Endothelial cell of umbilical vein (primary cell): ENCODE measurements around the gene ADIG. TPM values are rescaled to one million over a fixed set of nuclear protein-coding genes. Genes with fewer than 3 reads are reported as not detected.

Experiments used
- BruUV-seq: library from RNA; stranded (reverse); fragments of 400-500 nt; replicated peaks from 2 replicates; lab custom pipeline; 2021; lab: Mats Ljungman, UMichigan
- CTCF ChIA-PET: fragments of 300-600, 350-600 bp; sonication (Branson Sonifier 250); formaldehyde crosslinking; loops from one replicate; lab custom pipeline; 2021; ENCODE audit warnings: antibody characterized with exemption, inconsistent platforms; lab: Charles Lee
- POLR2A ChIA-PET: fragments of 300-600, 350-600 bp; sonication (Branson Sonifier 250); formaldehyde crosslinking; loops from one replicate; lab custom pipeline; 2021; ENCODE audit warnings: antibody characterized with exemption, inconsistent platforms; lab: Charles Lee
- DNase-seq: peaks from one replicate; pipeline ENCODE4 v3.0.0-alpha.2; 2011; ENCODE audit warnings: low read depth, low spot score
- FAIRE-seq: peaks from 2 replicates; lab custom pipeline; 2011; peaks lifted over from hg19 to GRCh38; lab: Jason Lieb, UNC
- H2AFZ ChIP-seq: 2 replicates; pipeline ENCODE4 v1.6.0; 2012; ENCODE audit warnings: low read depth, low read length, control low read depth, inconsistent platforms
- H3K27ac ChIP-seq: 2 replicates; pipeline ENCODE4 v1.5.1; 2011; ENCODE audit warnings: low read depth, mild to moderate bottlenecking, control low read depth, low read length, moderate library complexity; ENCODE audit not compliant: insufficient read depth
- H3K27me3 ChIP-seq, 2 experiments: 2 replicates each; pipeline versions ENCODE4 v1.6.0 to v1.6.1; 2011; ENCODE audit warnings: low read length in 2 of 2, mixed read lengths in 1 of 2; ENCODE audit not compliant: control insufficient read depth in 2 of 2, insufficient read depth in 2 of 2
- H3K36me3 ChIP-seq, 2 experiments: 2 replicates in 1 of 2; 3 replicates in 1 of 2; pipeline ENCODE4 v1.5.1; 2011; ENCODE audit warnings: low read length in 2 of 2, mild to moderate bottlenecking in 1 of 2, moderate library complexity in 1 of 2; ENCODE audit not compliant: control insufficient read depth in 2 of 2, insufficient read depth in 2 of 2; ENCODE audit errors: extremely low read depth in 1 of 2
- H3K4me1 ChIP-seq: 3 replicates; pipeline ENCODE4 v1.5.1; 2011; ENCODE audit warnings: mild to moderate bottlenecking, low read length; ENCODE audit not compliant: control insufficient read depth, insufficient read depth; ENCODE audit errors: extremely low read depth
- H3K4me2 ChIP-seq: 2 replicates; pipeline ENCODE4 v1.6.1; 2011; ENCODE audit warnings: low read length, control low read depth, mixed read lengths; ENCODE audit not compliant: insufficient read depth
- H3K4me3 ChIP-seq, 3 experiments: fragments of 200-600 bp in 1 of 3; sonication (generic), shearing (Covaris generic) in 1 of 3; replicated peaks in 1 of 3; 2 replicates each; pipeline ENCODE4 v1.5.1; 2011 to 2016; ENCODE audit warnings: control low read depth in 3 of 3, low read length in 3 of 3, mild to moderate bottlenecking in 2 of 3, inconsistent platforms in 1 of 3, low read depth in 1 of 3, moderate library complexity in 1 of 3; ENCODE audit not compliant: insufficient read depth in 1 of 3
- H3K79me2 ChIP-seq: 2 replicates; pipeline ENCODE4 v1.6.0; 2012; ENCODE audit warnings: low read length, inconsistent platforms; ENCODE audit not compliant: control insufficient read depth, insufficient read depth
- H3K9ac ChIP-seq: replicated peaks from 2 replicates; pipeline ENCODE3; 2011; ENCODE audit warnings: low read length, control low read depth; ENCODE audit not compliant: insufficient read depth; ENCODE audit errors: extremely low read depth
- H3K9me1 ChIP-seq: replicated peaks from 3 replicates; pipeline ENCODE4 v1.6.0; 2011; ENCODE audit warnings: mild to moderate bottlenecking, low read length; ENCODE audit not compliant: control insufficient read depth, insufficient read depth; ENCODE audit errors: extremely low read depth
- H3K9me3 ChIP-seq: replicated peaks from 2 replicates; pipeline ENCODE4 v1.5.1; 2012; ENCODE audit warnings: low read length, inconsistent platforms; ENCODE audit not compliant: control insufficient read depth, insufficient read depth
- H4K20me1 ChIP-seq: replicated peaks from 2 replicates; pipeline ENCODE3; 2011; ENCODE audit warnings: mild to moderate bottlenecking, low read length; ENCODE audit not compliant: control insufficient read depth, insufficient read depth; ENCODE audit errors: extremely low read depth
- EZH2 ChIP-seq: IDR thresholded peaks from 2 replicates; pipeline ENCODE4 v1.6.1; 2012; ENCODE audit warnings: borderline replicate concordance, low read depth, mild to moderate bottlenecking, moderate library complexity, low read length, inconsistent platforms; ENCODE audit not compliant: severe bottlenecking
- FOS ChIP-seq: IDR thresholded peaks from 2 replicates; pipeline ENCODE4 v1.6.1; 2011; ENCODE audit warnings: mild to moderate bottlenecking, low read length, moderate library complexity, borderline replicate concordance; ENCODE audit not compliant: insufficient read depth
- GATA2 ChIP-seq: IDR thresholded peaks from 2 replicates; pipeline ENCODE4 v1.7.0; 2011; ENCODE audit warnings: low read depth, mild to moderate bottlenecking, moderate library complexity, mixed read lengths, low read length; ENCODE audit not compliant: insufficient read length, insufficient read depth
- JUN ChIP-seq: IDR thresholded peaks from 2 replicates; pipeline ENCODE4 v1.6.1; 2011; ENCODE audit warnings: borderline replicate concordance, low read depth; ENCODE audit not compliant: insufficient read length, insufficient read depth
- POLR2AphosphoS5 ChIP-seq: IDR thresholded peaks from 2 replicates; pipeline ENCODE4 v1.6.1; 2012; ENCODE audit warnings: low read depth, mild to moderate bottlenecking, control low read depth, low read length, moderate library complexity; ENCODE audit not compliant: insufficient read depth
- dilution Hi-C: fragments of 300-500 bp; cut with MboI; formaldehyde crosslinking; loops from one replicate; pipeline ENCODE4 v1.15.0; 2019; ENCODE audit warnings: low sequenced_read_pairs; ENCODE audit not compliant: extremely low pct_ligation_motif_present
- intact Hi-C: fragments of 100-400 bp; cut with micrococcal nuclease; formaldehyde crosslinking; loops from one replicate; pipeline ENCODE4 v1.10.0; 2022
- polyA plus RNA-seq, 4 experiments: library from polyadenylated mRNA; depleted of rRNA in 3 of 4; stranded (reverse) in 3 of 4; unstranded in 1 of 4; fragments of >200 nt; gene quantifications; 2 replicates each; pipeline versions ENCODE4 v1.2.1 to v1.2.3, GENCODE V29; 2011 to 2012; ENCODE audit warnings: missing spikeins in 1 of 4
- total RNA-seq: library from RNA; stranded (reverse); gene quantifications from 2 replicates; pipeline ENCODE4 v1.2.3, GENCODE V29; 2021
- TF ChIP-seq, protein P1 (sequence below): IDR thresholded peaks from 2 replicates; pipeline ENCODE4 v1.6.1; 2011; ENCODE audit not compliant: insufficient read depth, insufficient read length
- TF ChIP-seq, protein P2 (sequence below), 2 donors: IDR thresholded peaks; 1 replicate in 1 of 2; 2 replicates in 1 of 2; pipeline ENCODE4 v1.5.1; 2011; ENCODE audit warnings: low read length in 2 of 2, mild to moderate bottlenecking in 2 of 2, moderate library complexity in 2 of 2, control low read depth in 1 of 2, inconsistent platforms in 1 of 2, low read depth in 1 of 2; ENCODE audit not compliant: insufficient read depth in 1 of 2; ENCODE audit errors: extremely low read depth in 1 of 2

The ADIG gene
- total and polyA plus RNA-seq, 2 donors (not counting 3 experiments of a cell fraction or from before 2014, with no cell fraction given): not detected

DNA sequence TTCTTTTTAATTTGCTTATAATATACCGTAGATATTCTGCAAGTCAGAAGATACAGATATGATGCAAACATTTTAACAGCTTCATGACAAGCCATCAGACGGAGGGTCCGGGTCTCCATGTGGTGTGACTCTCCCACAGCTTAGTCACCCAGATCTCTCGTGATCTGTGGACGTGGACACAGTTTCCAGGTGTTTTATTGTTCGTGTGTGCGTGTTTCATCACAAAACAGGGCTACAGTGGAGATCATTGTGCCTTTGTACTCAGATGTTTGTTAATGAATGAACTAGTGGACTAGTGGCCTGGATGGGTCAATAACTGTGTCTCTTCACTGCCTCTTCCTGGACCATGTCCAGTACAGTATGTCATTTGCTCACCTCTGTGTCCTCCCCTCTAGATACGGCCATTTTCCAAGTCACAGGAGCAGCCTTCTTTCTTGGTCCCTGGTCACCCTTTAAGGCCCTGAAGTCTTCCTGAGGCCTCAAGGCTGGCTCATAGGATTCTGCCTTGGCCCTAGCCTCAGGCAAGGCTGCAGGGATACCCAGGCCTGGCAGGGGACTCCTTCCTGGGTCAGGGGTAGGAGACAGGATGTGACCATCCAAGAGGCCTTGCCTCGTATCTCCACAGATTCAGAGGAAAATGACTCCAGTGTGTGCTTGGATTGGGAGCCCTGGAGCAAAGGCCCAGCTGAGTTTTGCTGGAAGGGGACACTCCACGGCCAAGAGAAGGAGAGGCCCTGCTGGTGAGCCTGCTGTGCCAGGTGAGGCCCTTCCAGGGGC, 4.6 kb downstream of the ADIG start:
- no peaks in the 10 kb centered on the region for H4K20me1 ChIP-seq
- FAIRE-seq (no peak), DNase-seq (no peak)
- no peaks in the 10 kb centered on the region for H3K9me1 ChIP-seq
- no peak overlapping the region for H2AFZ ChIP-seq
- H3K79me2 ChIP-seq: no peaks in the 10 kb centered on the region
- no peaks in the 10 kb centered on the region for H3K9me3 ChIP-seq
- H3K4me2 ChIP-seq: no peak overlapping the region
- ChIA-PET CTCF (no interaction called here), POLR2A (no interaction called here)
- H3K27me3 ChIP-seq: peaks cover 0 to 6% of the 10 kb centered on the region in 2 experiments
- TF ChIP-seq, protein P1, sequence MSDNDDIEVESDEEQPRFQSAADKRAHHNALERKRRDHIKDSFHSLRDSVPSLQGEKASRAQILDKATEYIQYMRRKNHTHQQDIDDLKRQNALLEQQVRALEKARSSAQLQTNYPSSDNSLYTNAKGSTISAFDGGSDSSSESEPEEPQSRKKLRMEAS: no peak
- TF ChIP-seq GATA2 (no peak), FOS (no peak), JUN (no peak), POLR2AphosphoS5 (no peak), EZH2 (no peak)
- TF ChIP-seq, protein P2, sequence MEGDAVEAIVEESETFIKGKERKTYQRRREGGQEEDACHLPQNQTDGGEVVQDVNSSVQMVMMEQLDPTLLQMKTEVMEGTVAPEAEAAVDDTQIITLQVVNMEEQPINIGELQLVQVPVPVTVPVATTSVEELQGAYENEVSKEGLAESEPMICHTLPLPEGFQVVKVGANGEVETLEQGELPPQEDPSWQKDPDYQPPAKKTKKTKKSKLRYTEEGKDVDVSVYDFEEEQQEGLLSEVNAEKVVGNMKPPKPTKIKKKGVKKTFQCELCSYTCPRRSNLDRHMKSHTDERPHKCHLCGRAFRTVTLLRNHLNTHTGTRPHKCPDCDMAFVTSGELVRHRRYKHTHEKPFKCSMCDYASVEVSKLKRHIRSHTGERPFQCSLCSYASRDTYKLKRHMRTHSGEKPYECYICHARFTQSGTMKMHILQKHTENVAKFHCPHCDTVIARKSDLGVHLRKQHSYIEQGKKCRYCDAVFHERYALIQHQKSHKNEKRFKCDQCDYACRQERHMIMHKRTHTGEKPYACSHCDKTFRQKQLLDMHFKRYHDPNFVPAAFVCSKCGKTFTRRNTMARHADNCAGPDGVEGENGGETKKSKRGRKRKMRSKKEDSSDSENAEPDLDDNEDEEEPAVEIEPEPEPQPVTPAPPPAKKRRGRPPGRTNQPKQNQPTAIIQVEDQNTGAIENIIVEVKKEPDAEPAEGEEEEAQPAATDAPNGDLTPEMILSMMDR (IDR thresholded peaks at IDR 0.05; ENCODE audit: extremely low read depth in 1 of 2, insufficient read depth in 1 of 2, low read depth in 1 of 2, low read length in 2 of 2): no peak
- H3K27ac ChIP-seq: no peak overlapping the region
- intact Hi-C loops: no loop called here
- BruUV-seq: no TSS peak
- H3K36me3 ChIP-seq: no peaks in the 10 kb centered on the region
- no peak overlapping the region for H3K9ac ChIP-seq
- no peaks in the 10 kb centered on the region for H3K4me1 ChIP-seq
- H3K4me3 ChIP-seq: no peak overlapping the region
- dilution Hi-C loops: no loop called here
